ENCODE data around the gene ASB9. TPM values are rescaled to one million over a fixed set of nuclear protein-coding genes. Genes with fewer than 3 reads are reported as not detected.

ASB9 gene
- total and polyA plus RNA-seq, 9 of the 15 experiments (the other 6 are each of a cell fraction or from before 2014, with no cell fraction given), result 0.27 to 1.7 (median 0.96) TPM

- TF ChIP-seq SOX6 (IDR thresholded peaks at IDR 0.05), result no peak
- TF ChIP-seq U2AF1 (optimal IDR thresholded peaks at IDR 0.05; ENCODE audit: low read depth, low read length), result no peak
- no peak for TF ChIP-seq NELFE (IDR thresholded peaks at IDR 0.05; ENCODE audit: insufficient read depth, insufficient read length)
- no peak for TF ChIP-seq ARNT (IDR thresholded peaks at IDR 0.05)
- no peak for TF ChIP-seq HIVEP1 (CRISPR knock-in tag; IDR thresholded peaks at IDR 0.05)
- TF ChIP-seq ZNF75A (CRISPR knock-in tag; IDR thresholded peaks at IDR 0.05), result no peak
- TF ChIP-seq RHOXF2B (CRISPR knock-in tag; conservative IDR thresholded peaks at IDR 0.05), result no peak
- no peak for TF ChIP-seq GATA2 (CRISPR knock-in tag; IDR thresholded peaks at IDR 0.05)
- TF ChIP-seq DNMT1 (IDR thresholded peaks at IDR 0.05), result no peak
- no peak for TF ChIP-seq RBM17 (IDR thresholded peaks at IDR 0.05; ENCODE audit: borderline replicate concordance, low read depth, low read length)
- TF ChIP-seq NFRKB (IDR thresholded peaks at IDR 0.05; ENCODE audit: low read depth), result no peak
- TF ChIP-seq JUN (IDR thresholded peaks at IDR 0.05; ENCODE audit: borderline replicate concordance, low read depth, low read length), result no peak
- no peak for TF ChIP-seq JUN (CRISPR knock-in tag; IDR thresholded peaks at IDR 0.05; ENCODE audit: borderline replicate concordance)
- TF ChIP-seq USF1 (CRISPR knock-in tag; IDR thresholded peaks at IDR 0.05), result no peak
- TF ChIP-seq GTF2A2 (tag; IDR thresholded peaks at IDR 0.05), result no peak
- no peak for TF ChIP-seq PCBP1 (IDR thresholded peaks at IDR 0.05; ENCODE audit: low read depth, low read length, poor library complexity, severe bottlenecking)
- no peak for TF ChIP-seq ILK (tag; IDR thresholded peaks at IDR 0.05; ENCODE audit: borderline replicate concordance, low read depth)
- no peak for TF ChIP-seq CEBPB (tag; IDR thresholded peaks at IDR 0.05)
- no peak for TF ChIP-seq ZNF830 (CRISPR knock-in tag; IDR thresholded peaks at IDR 0.05)
- no peak for TF ChIP-seq ZNF280B (CRISPR knock-in tag; IDR thresholded peaks at IDR 0.05)
- no peak for TF ChIP-seq SIX5 (IDR thresholded peaks at IDR 0.05; ENCODE audit: borderline replicate concordance in 1 of 2, insufficient read depth in 1 of 2, low read depth in 1 of 2, low read length in 2 of 2)
- no peaks in the 10 kb centered on the region for H3K27me3 ChIP-seq (ENCODE audit: control insufficient read depth in 2 of 2, insufficient read depth in 2 of 2, low read length in 2 of 2)
- no peak overlapping the region for H3K4me3 ChIP-seq
- no peaks in the 10 kb centered on the region for H4K20me1 ChIP-seq (replicated peaks; ENCODE audit: control insufficient read depth, insufficient read depth, low read length)
- H3K9me1 ChIP-seq (ENCODE audit: control insufficient read depth, insufficient read depth, low read length), result no peaks in the 10 kb centered on the region
- POLR2A ChIA-PET, result no interaction called here
- DNase-seq (ENCODE audit: extremely low read depth in 1 of 4, low spot score in 3 of 4) (no peak), ATAC-seq (no peak), FAIRE-seq (no peak)
- no peaks in the 10 kb centered on the region for H3K36me3 ChIP-seq (ENCODE audit: control insufficient read depth, insufficient read depth, low read length)
- no peak overlapping the region for H3K4me2 ChIP-seq (ENCODE audit: insufficient read depth, low read length)
- H3K27ac ChIP-seq (ENCODE audit: extremely low read depth, low read depth, low read length), result no peak overlapping the region
- CTCF ChIA-PET (ENCODE audit: low intra/inter-chr PET ratio), result interaction anchor here (1.1 kb wide), 1 partner anchor 1145 kb away, joined by 3 read pairs; no protein-coding TSS in a partner anchor
- 9% methylated on average over 3 of the region's 3 CpGs for WGBS (ENCODE audit: insufficient coverage, low coverage, missing lambda C conversion rate)
- H3K9me3 ChIP-seq (replicated peaks; ENCODE audit: control insufficient read depth, insufficient read depth, low read depth, low read length), result no peaks in the 10 kb centered on the region
- no peak overlapping the region for H2AFZ ChIP-seq (ENCODE audit: low read depth, low read length)
- in situ Hi-C loops (cut with MboI) (loop anchor here (10.0 kb wide), 1 partner anchor 1196 kb away; no protein-coding TSS in a partner anchor), intact Hi-C loops (cut with micrococcal nuclease) (loop anchor here (10.0 kb wide), 1 partner anchor 276 kb away; no protein-coding TSS in a partner anchor)
- BruUV-seq (replicated peaks), result no TSS peak
- H3K9ac ChIP-seq (ENCODE audit: insufficient read depth in 1 of 2, low read depth in 2 of 2, low read length in 2 of 2), result no peak overlapping the region
- no peaks in the 10 kb centered on the region for H3K79me2 ChIP-seq (ENCODE audit: control insufficient read depth, insufficient read depth, low read length)
- no peaks in the 10 kb centered on the region for H3K4me1 ChIP-seq (replicated peaks in 1 of 2; ENCODE audit: control insufficient read depth in 2 of 2, insufficient read depth in 2 of 2, low read length in 2 of 2)
Measured at GRCh38 chrX:15241301-15241700, 28.6 kb downstream of the ASB9 start.

Data from K562 (cell line).